ENCODE results near the gene FBXO4.
A peak's percentile ranks its signal among the peaks of the same experiment; 100 is the strongest.

Gene FBXO4

GRCh38 chr5:41924872-41925554, at the start of gene FBXO4:
Gene FBXO4, plus strand, starts transcription at chr5:41925281. Its CDS starts 29 bp downstream, at chr5:41925310.
- peak; percentile 93 for DNase-seq

GRCh38 chr5:41876678-41877077, 48.4 kb upstream of the FBXO4 start:
- DNase-seq = no peak

- DNase-seq = no peak
Observed at GRCh38 chr5:41877408-41877807, 47.7 kb upstream of the FBXO4 start.

GRCh38 chr5:41878173-41878572, 46.9 kb upstream of the FBXO4 start:
- DNase-seq = no peak

GRCh38 chr5:41878643-41879478, 46.2 kb upstream of the FBXO4 start:
- no peak for DNase-seq

- DNase-seq = no peak
Observed at GRCh38 chr5:41882765-41883164, 42.3 kb upstream of the FBXO4 start.

- DNase-seq = no peak
Observed at GRCh38 chr5:41883243-41883642, 41.8 kb upstream of the FBXO4 start.

- no peak for DNase-seq
Observed at GRCh38 chr5:41883936-41884335, 41.1 kb upstream of the FBXO4 start.

GRCh38 chr5:41885286-41885685, 39.8 kb upstream of the FBXO4 start:
- DNase-seq = no peak

GRCh38 chr5:41891066-41891707, 33.9 kb upstream of the FBXO4 start:
- DNase-seq = no peak

- DNase-seq = no peak
Observed at GRCh38 chr5:41892031-41892430, 33.0 kb upstream of the FBXO4 start.

- DNase-seq = no peak
Observed at GRCh38 chr5:41893074-41893851, 31.8 kb upstream of the FBXO4 start.

GRCh38 chr5:41896230-41896629, 28.9 kb upstream of the FBXO4 start:
- DNase-seq = no peak

GRCh38 chr5:41903382-41903891, 21.6 kb upstream of the FBXO4 start:
- DNase-seq = no peak

- DNase-seq = peak; percentile 99
Observed at GRCh38 chr5:41903892-41904799, 20.9 kb upstream of the FBXO4 start, which contains the start of gene RIMOC1. Gene RIMOC1, plus strand, starts transcription at chr5:41904344. Its CDS starts 24 bp downstream, at chr5:41904368.

- DNase-seq = no peak
Observed at GRCh38 chr5:41906151-41906550, 18.9 kb upstream of the FBXO4 start.

- no peak for DNase-seq
Observed at GRCh38 chr5:41908374-41909079, 16.6 kb upstream of the FBXO4 start.

- DNase-seq = no peak
Observed at GRCh38 chr5:41918105-41918504, 7.0 kb upstream of the FBXO4 start.

- DNase-seq = no peak
Observed at GRCh38 chr5:41921166-41921565, 3.9 kb upstream of the FBXO4 start.

GRCh38 chr5:41921874-41922273, 3.2 kb upstream of the FBXO4 start:
- DNase-seq = no peak

- DNase-seq = no peak
Observed at GRCh38 chr5:41924526-41924871, 582 bp upstream of the FBXO4 start.
